GM19193 (cell line): Measurements from ENCODE around the gene INPPL1.

Experiments used
- POLR2A ChIP-seq: IDR thresholded peaks from 4 replicates; pipeline ENCODE4 v1.6.1; 2011; ENCODE audit not compliant: insufficient read depth, insufficient read length; ENCODE audit errors: extremely low read depth

Gene INPPL1

GRCh38 chr11:72244361-72245262 lies 20.0 kb downstream of the INPPL1 start:
- TF ChIP-seq POLR2A = no peak

- no peak for TF ChIP-seq POLR2A
These were observed 20.8 kb downstream of the INPPL1 start for GRCh38 chr11:72245263-72245816.

- no peak for TF ChIP-seq POLR2A
These were observed 23.0 kb downstream of the INPPL1 start for GRCh38 chr11:72247584-72247983.

DNA sequence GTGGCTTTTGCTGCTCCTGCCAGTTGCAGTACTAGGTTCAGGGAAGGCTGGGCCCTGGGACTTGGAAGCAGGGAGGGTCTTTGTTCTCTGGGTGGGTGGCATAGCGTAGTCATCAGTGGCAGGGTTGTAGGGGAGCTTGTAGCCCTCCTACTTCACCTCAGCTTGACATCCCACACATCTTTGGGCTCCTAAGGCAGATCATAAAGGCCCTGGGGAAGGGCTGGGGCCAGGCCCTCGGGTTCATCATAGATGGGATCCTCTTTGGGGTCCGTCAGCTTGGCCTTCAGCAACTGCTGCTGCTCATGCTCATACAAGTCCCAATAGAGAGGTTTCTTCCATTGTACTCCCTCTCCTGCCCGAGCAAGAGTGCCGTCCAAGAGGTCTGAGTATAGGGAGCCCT lies 25.4 kb downstream of the INPPL1 start:
- no peak for TF ChIP-seq POLR2A

DNA sequence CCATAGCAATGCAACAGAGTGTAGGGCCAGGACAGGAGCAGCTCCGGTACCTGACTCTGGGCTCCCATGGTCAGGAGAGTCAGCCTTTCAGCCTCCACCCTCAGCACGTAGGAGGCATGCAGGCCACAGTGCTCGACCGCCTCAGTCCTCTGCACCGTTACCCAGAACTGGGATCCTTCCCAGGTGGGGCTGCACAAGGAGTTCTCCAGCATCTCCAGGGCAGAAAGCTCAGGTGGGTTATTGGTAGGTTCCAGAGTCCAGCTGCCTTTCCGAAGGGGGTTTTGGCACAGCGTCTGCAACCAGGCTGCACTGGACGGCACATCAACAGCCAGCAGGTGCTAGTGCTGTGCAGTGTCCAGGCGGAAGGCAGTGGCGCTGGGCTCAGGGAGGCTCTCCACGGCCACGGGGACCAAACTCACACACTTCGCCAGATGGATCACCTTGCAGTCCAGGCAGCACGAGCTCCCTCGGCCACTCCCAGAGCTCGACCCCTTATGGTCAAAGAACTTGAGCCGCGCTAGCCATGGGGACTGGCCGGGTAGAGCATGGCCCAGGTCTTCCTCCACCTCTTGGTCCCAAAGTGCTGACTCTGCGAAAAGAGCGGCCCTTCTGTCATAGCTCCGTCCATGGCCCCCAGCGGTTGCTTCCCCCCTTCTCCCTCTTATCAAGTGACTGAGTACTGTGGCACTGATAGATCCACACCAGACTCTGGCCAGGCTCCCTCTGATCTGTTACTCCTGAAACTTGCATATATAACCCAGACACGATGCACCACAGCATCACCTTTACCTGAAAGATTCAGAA lies 26.3 kb downstream of the INPPL1 start:
- TF ChIP-seq POLR2A = no peak

DNA sequence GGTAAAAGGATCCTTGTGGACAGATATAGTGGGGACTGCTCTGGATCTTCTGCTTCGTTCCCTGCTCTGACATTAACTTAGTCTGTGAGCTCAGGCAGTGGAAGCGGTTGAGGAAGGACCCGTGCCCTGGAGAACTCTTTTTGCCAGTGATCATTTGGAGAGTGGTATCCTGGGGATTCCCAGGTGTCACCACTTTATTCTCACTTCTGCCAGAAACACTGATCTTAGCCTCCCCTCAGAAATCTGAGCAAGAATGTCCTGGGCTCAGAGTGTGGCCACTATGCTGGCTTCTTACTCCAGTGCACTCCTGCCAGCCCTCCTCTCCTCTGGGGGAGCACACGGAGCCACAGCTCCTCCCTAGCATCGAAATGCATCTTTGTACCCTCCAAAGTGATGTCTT lies 27.0 kb downstream of the INPPL1 start:
- no peak for TF ChIP-seq POLR2A

- TF ChIP-seq POLR2A = no peak
These were observed 28.8 kb downstream of the INPPL1 start for GRCh38 chr11:72253392-72253791.

DNA sequence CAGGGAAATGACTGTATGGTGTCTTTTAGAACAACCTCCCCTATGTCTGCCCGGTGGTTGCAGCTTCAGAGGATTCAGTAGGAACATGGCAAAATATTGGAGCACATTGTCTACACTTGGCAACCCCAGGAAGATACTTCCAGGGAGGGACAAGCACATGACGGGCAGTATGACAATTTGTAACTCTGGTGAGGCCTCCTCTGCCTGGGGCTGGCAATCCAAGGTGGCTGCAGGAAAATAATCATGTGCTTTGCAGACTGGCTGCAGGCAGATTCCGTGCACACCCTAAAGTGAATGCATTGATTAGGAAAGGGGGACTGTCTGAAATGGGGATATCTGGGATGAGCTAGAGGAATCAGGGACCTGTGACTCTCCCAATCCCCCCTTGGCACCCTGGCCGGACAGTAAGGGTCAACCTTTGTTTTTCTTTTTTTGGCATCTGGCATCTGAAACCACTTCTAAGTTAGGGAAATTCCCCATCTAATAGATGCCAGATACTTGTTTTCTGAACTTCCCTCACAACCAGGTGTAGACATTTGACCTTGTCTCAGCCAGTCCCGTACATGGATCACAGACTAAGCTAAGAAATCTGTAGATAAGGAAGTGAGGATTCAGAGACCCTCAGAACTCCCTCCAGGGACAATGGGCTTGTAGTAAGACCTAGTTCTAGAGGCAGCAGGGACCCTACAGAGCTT lies 29.9 kb downstream of the INPPL1 start:
- TF ChIP-seq POLR2A = no peak

DNA sequence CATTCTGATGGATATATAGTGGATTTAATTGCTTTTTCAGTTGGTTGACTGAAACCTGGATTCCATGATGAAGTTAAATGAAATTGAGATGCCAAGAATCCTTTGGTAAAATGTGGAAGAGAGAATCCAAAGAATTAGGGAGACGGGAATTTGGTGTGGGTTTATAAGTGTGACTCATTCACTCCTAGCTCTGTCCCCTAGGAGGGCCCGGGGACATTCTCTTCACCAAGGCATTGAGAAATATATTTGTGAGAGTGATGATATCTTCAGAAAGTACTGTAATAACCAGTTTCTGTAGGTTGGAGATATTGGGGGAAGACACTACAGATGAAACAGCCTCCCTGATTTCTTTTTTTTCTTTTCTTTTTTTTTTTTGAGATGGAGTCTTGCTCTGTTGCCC lies 33.0 kb downstream of the INPPL1 start:
- TF ChIP-seq POLR2A = no peak

GRCh38 chr11:72259490-72259889 lies 34.9 kb downstream of the INPPL1 start:
- no peak for TF ChIP-seq POLR2A

- no peak for TF ChIP-seq POLR2A
These were observed 36.0 kb downstream of the INPPL1 start for GRCh38 chr11:72260574-72260973.

- TF ChIP-seq POLR2A = no peak
These were observed 38.8 kb downstream of the INPPL1 start for GRCh38 chr11:72263361-72263760.

DNA sequence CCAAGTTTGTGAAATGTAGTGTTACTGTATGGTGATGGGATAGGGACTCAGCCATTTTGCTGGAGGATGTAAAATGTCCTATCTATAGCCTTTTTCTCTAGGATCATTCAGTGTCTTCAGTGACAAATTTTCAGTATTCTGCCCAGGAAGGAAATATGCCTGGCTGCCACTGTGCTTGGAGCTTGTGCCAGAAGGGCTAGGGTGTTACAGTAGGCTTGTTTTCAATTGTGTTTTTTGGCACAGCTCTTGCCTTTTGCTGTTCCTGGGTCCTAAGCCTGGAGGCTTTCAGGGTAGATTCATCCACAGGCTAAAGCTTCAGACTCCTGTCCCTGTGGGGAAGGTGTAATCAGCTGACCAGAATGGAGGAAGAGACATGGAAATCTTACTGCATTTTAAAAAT lies 41.4 kb downstream of the INPPL1 start:
- TF ChIP-seq POLR2A = no peak

- no peak for TF ChIP-seq POLR2A
These were observed 43.5 kb downstream of the INPPL1 start for GRCh38 chr11:72267956-72268617.
